Ammon's horn (tissue), 1 donor: Measurements from ENCODE around the gene RNF217.
"Not testable (repeated sequence)": the region's sequence is repeated elsewhere in the genome, so short reads cannot be mapped to it uniquely, and the experiment has no call there.

Source experiments
- DNase-seq: peaks from one replicate; pipeline ENCODE4 v3.0.0-alpha.2; 2016; ENCODE audit warnings: low spot score

RNF217 gene

GRCh38 chr6:125057392-125058246, 95.4 kb downstream of the RNF217 start:
- DNase-seq: no peak

- DNase-seq: no peak
Observed at GRCh38 chr6:125058546-125058945, 96.3 kb downstream of the RNF217 start.

GRCh38 chr6:125063307-125063706, 101.1 kb downstream of the RNF217 start:
- no peak for DNase-seq

- no peak for DNase-seq
Observed at GRCh38 chr6:125066140-125066539, 103.9 kb downstream of the RNF217 start.

GRCh38 chr6:125066964-125067363, 104.7 kb downstream of the RNF217 start:
- DNase-seq: no peak

- DNase-seq: no peak
Observed at GRCh38 chr6:125067552-125067951, 105.3 kb downstream of the RNF217 start.

GRCh38 chr6:125073071-125073470, 110.8 kb downstream of the RNF217 start:
- DNase-seq: no peak

DNA sequence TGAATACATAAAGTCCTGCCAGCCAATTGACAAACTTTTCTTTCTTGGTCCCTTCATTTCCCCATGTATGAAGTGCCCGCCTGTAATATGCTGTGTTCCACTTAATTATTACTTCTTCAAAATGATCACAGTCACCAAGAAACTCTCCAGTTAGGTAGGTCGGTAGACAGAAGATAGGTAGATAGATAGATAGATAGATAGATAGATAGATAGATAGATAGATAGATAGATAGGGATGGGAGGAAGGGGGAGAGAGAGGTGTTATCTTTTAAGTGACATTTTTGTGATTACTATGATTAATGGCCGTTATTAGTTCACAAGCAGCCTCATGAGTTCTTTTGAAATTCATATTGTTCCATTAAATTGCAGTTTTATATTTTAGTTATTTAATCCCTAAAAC, 111.9 kb downstream of the RNF217 start:
- no peak for DNase-seq

DNA sequence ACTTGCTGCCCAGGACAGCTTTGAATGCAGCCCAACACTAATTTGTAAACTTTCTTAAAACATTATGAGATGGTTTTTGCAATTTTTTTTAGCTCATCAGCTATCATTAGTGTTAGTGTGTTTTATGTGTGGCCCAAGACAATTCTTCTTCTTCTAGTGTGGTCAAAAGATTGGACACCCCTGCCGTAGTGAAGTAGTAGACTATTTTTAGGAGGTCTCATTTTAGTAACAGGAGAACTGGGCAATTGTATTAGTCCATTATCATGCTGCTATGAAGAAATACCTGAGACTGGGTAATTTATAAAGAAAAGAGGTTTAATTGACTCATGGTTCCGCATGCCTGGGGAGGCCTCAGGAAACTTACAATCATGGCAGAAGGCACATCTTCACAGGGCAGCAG, 112.8 kb downstream of the RNF217 start:
- not testable (repeated sequence) for DNase-seq

GRCh38 chr6:125075741-125076481, 113.7 kb downstream of the RNF217 start:
- no peak for DNase-seq

GRCh38 chr6:125076482-125076742, 114.2 kb downstream of the RNF217 start:
- no peak for DNase-seq

DNA sequence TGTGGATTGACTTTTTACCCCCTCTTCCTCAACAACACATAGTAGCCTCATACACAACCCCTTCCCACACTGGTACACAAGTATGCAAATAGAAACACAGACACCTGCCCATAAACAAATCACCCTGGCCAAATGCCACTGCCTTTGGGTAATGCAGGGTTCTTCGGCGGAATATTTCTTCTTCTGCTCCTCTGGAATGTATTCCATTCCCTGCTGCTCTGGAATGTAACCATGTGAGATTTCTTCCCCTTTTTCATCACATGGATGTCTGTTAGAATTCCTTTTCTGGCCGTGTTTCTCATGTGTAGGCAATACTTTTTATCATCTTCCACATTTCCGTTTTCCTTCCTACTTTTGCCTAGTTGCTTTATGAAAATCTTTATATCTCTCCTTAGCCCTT, 115.2 kb downstream of the RNF217 start:
- no peak for DNase-seq

DNA sequence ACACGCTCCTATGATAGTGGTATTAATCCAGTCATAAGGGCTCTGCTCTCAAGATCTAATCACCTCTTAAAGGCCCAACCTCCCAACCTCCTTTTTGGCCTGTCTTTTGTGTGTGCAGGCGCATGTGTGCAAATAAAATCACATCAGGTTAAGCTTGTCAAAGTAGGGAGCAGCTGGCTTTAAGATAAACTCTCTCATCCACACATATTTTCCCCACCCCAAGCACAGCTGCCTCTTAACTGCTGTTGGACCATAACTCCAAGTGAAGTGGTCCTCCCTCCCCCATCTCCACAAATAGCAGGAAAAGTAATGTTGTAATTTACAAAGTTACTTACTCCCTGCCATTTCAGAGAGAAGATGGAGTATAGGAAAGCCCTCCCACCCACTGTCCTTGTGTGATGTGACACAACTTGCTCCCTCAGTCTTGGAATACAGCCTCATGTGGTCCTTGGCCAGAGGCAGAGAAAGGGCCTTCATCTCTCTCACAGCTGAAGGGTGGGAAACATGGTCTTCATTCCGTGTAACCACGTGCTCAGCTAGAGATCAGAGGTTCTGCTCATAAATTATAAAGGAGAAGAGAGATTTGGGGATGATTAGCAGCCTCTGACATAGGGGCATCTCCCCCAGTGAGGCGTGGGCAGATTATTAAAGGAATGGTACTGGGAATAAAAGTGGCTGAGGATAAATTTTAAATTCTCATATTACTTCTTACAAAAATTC, 116.5 kb downstream of the RNF217 start:
- no peak for DNase-seq

DNA sequence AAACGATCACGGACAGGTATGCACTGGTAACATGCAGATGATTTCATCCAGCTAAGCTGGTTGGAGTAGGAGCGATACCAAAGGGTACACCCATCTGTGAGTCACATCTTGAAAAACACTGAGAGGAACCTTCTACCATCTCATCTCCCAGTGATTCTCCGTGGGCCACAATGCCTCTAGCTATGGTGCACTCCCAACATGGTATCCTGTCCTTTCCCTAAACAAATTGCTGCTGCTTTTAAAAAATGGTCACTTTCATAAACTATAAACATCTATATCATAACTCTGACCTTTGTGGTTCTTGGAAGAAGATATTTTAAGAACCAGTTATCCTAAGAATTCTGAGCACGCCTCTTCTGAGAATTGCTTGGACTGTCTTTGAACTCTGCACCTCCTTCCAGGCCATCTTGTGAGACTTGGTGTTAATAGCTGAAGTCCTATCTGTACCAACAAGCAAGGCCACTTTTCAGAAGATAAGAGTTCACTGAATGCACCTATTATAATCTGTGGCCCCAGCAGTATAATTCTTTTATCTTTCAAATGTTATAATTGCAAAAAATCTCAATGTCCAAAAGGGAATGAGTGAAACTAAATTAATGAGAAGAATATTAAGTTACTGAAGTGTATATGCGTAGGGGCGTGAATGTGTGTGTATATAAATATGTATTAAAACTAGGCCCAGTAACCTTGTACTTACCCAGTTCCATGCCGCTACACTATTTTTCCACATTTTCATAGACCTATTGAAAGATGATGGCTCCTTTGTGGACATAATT, 120.9 kb downstream of the RNF217 start:
- no peak for DNase-seq

DNA sequence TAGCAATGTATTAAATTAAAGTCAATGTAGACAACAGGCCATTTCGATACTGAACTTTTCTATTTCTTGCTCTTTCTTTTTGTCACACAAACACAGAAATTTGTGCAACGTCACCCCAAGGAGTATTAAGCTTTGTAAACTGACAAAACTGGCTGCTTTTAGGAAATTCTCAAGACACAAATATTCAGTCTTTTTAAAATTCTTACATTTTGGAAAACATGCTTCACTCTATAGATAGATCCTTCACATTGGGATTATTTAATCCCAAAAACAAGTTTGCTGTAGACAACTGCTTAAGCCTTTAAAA, 121.4 kb downstream of the RNF217 start:
- DNase-seq: no peak

GRCh38 chr6:125086716-125087115, 124.5 kb downstream of the RNF217 start:
- no peak for DNase-seq

- no peak for DNase-seq
Observed at GRCh38 chr6:125088963-125089362, 126.7 kb downstream of the RNF217 start.

DNA sequence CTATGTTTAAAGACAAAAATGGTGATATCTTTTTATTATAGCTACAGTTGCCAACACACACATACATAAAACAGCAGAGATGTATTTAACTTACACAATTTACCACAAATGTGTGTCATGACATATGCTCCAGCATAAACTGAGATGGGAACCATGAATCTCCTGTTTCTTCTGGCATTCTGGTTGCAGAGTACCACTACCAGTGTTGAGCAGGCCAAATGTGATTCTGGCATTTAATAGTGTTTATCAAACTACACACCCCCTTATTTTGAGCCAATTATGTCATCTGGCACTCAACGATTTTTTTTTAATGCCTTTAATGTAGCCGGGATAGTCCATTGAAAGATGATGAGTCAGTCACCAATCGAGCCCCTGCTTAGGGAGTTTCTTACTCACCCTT, 132.3 kb downstream of the RNF217 start:
- DNase-seq: no peak

GRCh38 chr6:125095580-125096301, 133.5 kb downstream of the RNF217 start:
- peak; percentile 40 for DNase-seq

DNA sequence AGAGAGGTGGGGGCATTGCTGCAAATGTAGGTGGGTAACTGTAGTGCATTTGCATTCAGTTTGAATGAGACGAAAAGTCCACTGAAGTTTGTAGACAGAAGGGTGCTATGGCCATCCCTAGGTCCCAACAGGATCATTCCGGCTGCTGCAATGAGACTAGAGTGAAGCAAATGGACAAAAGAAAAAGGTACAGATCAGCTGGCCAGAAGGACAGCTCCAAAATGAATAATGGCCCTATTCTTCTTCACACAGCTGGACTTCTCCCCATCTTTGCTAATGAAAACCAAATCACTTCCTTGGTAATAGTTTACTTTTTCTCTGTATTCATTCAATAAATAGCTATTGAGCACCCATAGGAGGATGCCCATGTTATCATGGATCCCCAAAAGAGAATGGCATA, 134.9 kb downstream of the RNF217 start:
- peak; percentile 14 for DNase-seq

DNA sequence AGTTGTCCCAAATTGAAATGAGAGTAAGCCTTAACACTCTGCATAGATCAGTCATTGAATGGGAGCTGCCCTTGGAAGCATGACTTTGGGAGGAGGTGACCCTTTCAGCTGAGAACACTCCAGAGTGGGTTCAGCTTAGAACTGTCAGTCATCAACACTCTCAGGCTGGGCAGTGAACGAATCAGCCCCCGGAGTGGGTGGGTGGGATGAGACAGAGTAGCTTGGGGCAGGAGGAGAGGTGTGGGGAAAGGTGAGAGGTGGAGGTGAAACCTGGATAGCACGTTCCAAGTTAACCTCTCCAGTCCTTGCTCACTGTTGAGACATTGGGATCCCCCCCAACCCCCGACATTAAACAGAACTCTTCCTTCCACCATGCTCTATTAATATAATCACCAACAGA, 136.0 kb downstream of the RNF217 start:
- no peak for DNase-seq
